Smooth muscle cell (in vitro differentiated cells): ENCODE results near the gene STX7. TPM values are rescaled to one million over a fixed set of nuclear protein-coding genes. Genes with fewer than 3 reads are reported as not detected.
"Not testable (repeated sequence)": the region's sequence is repeated elsewhere in the genome, so short reads cannot be mapped to it uniquely, and the experiment has no call there.

Source experiments
- DNase-seq: peaks from one replicate; lab custom pipeline; 2025; ENCODE audit not compliant: unreplicated experiment; lab: John Stamatoyannopoulos, UW
- H2AFZ ChIP-seq: fragments of 200-600 bp; sonication (generic); 2 replicates; pipeline ENCODE4 v1.6.0; 2016; ENCODE audit warnings: antibody characterized with exemption, low read depth, mild to moderate bottlenecking
- H3F3A ChIP-seq: fragments of 200-600 bp; sonication (generic); 2 replicates; pipeline ENCODE4 v1.6.0; 2017; ENCODE audit warnings: antibody characterized with exemption, low read depth
- H3K27ac ChIP-seq: fragments of 200-600 bp; sonication (generic); 2 replicates; pipeline ENCODE4 v1.5.1; 2016; ENCODE audit warnings: low read depth, mild to moderate bottlenecking
- H3K27me3 ChIP-seq: fragments of 200-600 bp; sonication (generic); 2 replicates; pipeline ENCODE4 v1.6.1; 2016; ENCODE audit warnings: low read depth, mild to moderate bottlenecking
- H3K36me3 ChIP-seq: fragments of 200-600 bp; sonication (generic); 2 replicates; pipeline ENCODE4 v1.5.1; 2016; ENCODE audit warnings: low read depth
- H3K4me1 ChIP-seq: fragments of 200-600 bp; sonication (generic); 2 replicates; pipeline ENCODE4 v1.5.1; 2016; ENCODE audit warnings: low read depth
- H3K4me2 ChIP-seq: fragments of 200-600 bp; sonication (generic); 2 replicates; pipeline ENCODE4 v1.6.0; 2016; ENCODE audit warnings: mild to moderate bottlenecking
- H3K4me3 ChIP-seq: fragments of 200-600 bp; sonication (generic); 2 replicates; pipeline ENCODE4 v1.5.1; 2016; ENCODE audit warnings: mild to moderate bottlenecking
- H3K79me2 ChIP-seq: fragments of 200-600 bp; sonication (generic); 2 replicates; pipeline ENCODE4 v1.6.0; 2016; ENCODE audit warnings: low read depth, mild to moderate bottlenecking
- H3K9ac ChIP-seq: fragments of 200-600 bp; sonication (generic); 2 replicates; pipeline ENCODE4 v1.6.0; 2016; ENCODE audit warnings: low read depth
- H3K9me3 ChIP-seq: fragments of 200-600 bp; sonication (generic); replicated peaks from 2 replicates; pipeline ENCODE4 v1.5.1; 2016; ENCODE audit warnings: low read depth
- H4K20me1 ChIP-seq: fragments of 200-600 bp; sonication (generic); 2 replicates; pipeline ENCODE4 v1.6.0; 2016; ENCODE audit warnings: low read depth
- CTCF ChIP-seq: fragments of 200-600 bp; sonication (generic); IDR thresholded peaks from 2 replicates; pipeline ENCODE4 v1.5.1; 2017; ENCODE audit warnings: borderline replicate concordance, mild to moderate bottlenecking, antibody characterized with exemption; ENCODE audit not compliant: insufficient read depth, poor library complexity, severe bottlenecking
- WGBS: methylation state at CpG from one replicate; pipeline ENCODE4 v1.1.7; 2016; ENCODE audit warnings: low lambda C conversion rate; 5-methylcytosine and 5-hydroxymethylcytosine counted together
- polyA plus RNA-seq: library from polyadenylated mRNA; unstranded; fragments of >200 nt; fragmentation: Nextera tagmentation; extraction: Ambion mirVana; gene quantifications from 2 replicates; pipeline ENCODE4 v1.2.1, GENCODE V29; 2016
- total RNA-seq: library from RNA; depleted of rRNA; stranded (reverse); fragments of >200 nt; gene quantifications from 2 replicates; pipeline ENCODE4 v1.2.3, GENCODE V29; 2014

Gene STX7
- 25.6 and 27.4 TPM in 2 replicates for total RNA-seq
- 22.0 and 26.0 TPM in 2 replicates for polyA plus RNA-seq

GRCh38 chr6:132512638-132513632, at the start of gene STX7:
STX7 (minus strand) TSS chr6:132513116; CDS start chr6:132503530, 9,586 bp downstream.
- peaks cover 19% of the 10 kb centered on the region for H3K27me3 ChIP-seq
- H3F3A ChIP-seq: no peaks in the 10 kb centered on the region
- H3K9me3 ChIP-seq: no peaks in the 10 kb centered on the region
- TF ChIP-seq CTCF: no peak
- peaks cover 45% of the 10 kb centered on the region for H3K79me2 ChIP-seq
- H4K20me1 ChIP-seq: peaks cover 38% of the 10 kb centered on the region
- WGBS: 2% methylated on average over 67 of the region's 67 CpGs
- H3K27ac ChIP-seq: peak within 1 kb of the TSS; percentile 10
- peak within 1 kb of the TSS; percentile 84 for H2AFZ ChIP-seq
- no peaks in the 10 kb centered on the region for H3K36me3 ChIP-seq
- peak within 1 kb of the TSS; percentile 84 for H3K4me2 ChIP-seq
- DNase-seq: peak; percentile 71
- peak within 1 kb of the TSS; percentile 41 for H3K9ac ChIP-seq
- peak within 1 kb of the TSS; percentile 73 for H3K4me3 ChIP-seq
- peaks cover 12% of the 10 kb centered on the region for H3K4me1 ChIP-seq

- H3K36me3 ChIP-seq: not testable (repeated sequence)
Observed at GRCh38 chr6:132560087-132560486, 47.2 kb upstream of the STX7 start.

GRCh38 chr6:132552372-132552771, 39.5 kb upstream of the STX7 start, which contains the start of gene TAAR8:
TAAR8 (plus strand) TSS chr6:132552672; CDS start chr6:132552693, 21 bp downstream.
- 91% methylated on average over 2 of the region's 2 CpGs for WGBS
- no peak within 1 kb of the TSS for H2AFZ ChIP-seq
- no peaks in the 10 kb centered on the region for H3K36me3 ChIP-seq
- no peak within 1 kb of the TSS for H3K9ac ChIP-seq
- no peak for TF ChIP-seq CTCF
- no peak within 1 kb of the TSS for H3K4me2 ChIP-seq
- H3K27ac ChIP-seq: no peak within 1 kb of the TSS
- H3K4me1 ChIP-seq: no peaks in the 10 kb centered on the region
- H3F3A ChIP-seq: no peaks in the 10 kb centered on the region
- no peaks in the 10 kb centered on the region for H4K20me1 ChIP-seq
- no peak for DNase-seq
- no peaks in the 10 kb centered on the region for H3K9me3 ChIP-seq
- H3K79me2 ChIP-seq: no peaks in the 10 kb centered on the region
- H3K4me3 ChIP-seq: no peak within 1 kb of the TSS
- H3K27me3 ChIP-seq: peaks cover 4% of the 10 kb centered on the region

More at GRCh38 chr6:132560087-132560486, 47.2 kb upstream of the STX7 start:
- not testable (repeated sequence) for DNase-seq, H3K4me2 ChIP-seq, H2AFZ ChIP-seq, H3K9me3 ChIP-seq, H4K20me1 ChIP-seq, H3K79me2 ChIP-seq, H3K27ac ChIP-seq, H3K9ac ChIP-seq, H3F3A ChIP-seq, H3K4me3 ChIP-seq, H3K4me1 ChIP-seq
- 86% methylated on average over 3 of the region's 3 CpGs for WGBS
- peaks cover 13% of the 10 kb centered on the region for H3K27me3 ChIP-seq

GRCh38 chr6:132551214-132551613, 38.3 kb upstream of the STX7 start:
- Histone ChIP-seq H3K36me3 (no peaks in the 10 kb centered on the region), H3K4me2 (no peak overlapping the region), H3K4me1 (no peaks in the 10 kb centered on the region), H3K9me3 (no peaks in the 10 kb centered on the region), H4K20me1 (no peaks in the 10 kb centered on the region), H3K9ac (no peak overlapping the region), H3K27ac (no peak overlapping the region), H2AFZ (no peak overlapping the region), H3K4me3 (no peak overlapping the region), H3K79me2 (no peaks in the 10 kb centered on the region), H3F3A (no peaks in the 10 kb centered on the region), H3K27me3 (no peaks in the 10 kb centered on the region)
- no peak for DNase-seq
- 86% methylated on average over 4 of the region's 4 CpGs for WGBS
- no peak for TF ChIP-seq CTCF
